IPS DF 6.9 (cell line): ENCODE measurements around the gene TOE1.
"Not testable (repeated sequence)": the region's sequence is repeated elsewhere in the genome, so short reads cannot be mapped to it uniquely, and the experiment has no call there.

Source experiments
- DNase-seq: peaks from one replicate; pipeline ENCODE4 v3.0.0-alpha.2; 2013; ENCODE audit warnings: low read depth, low spot score
- H3K27ac ChIP-seq: one replicate; pipeline ENCODE4 v1.5.1; 2013; ENCODE audit warnings: low read length, control low read depth
- H3K27me3 ChIP-seq: 2 replicates; pipeline ENCODE4 v1.6.1; 2013; ENCODE audit warnings: mild to moderate bottlenecking, low read length; ENCODE audit not compliant: control insufficient read depth, insufficient read depth
- H3K36me3 ChIP-seq: 2 replicates; pipeline ENCODE4 v1.6.1; 2013; ENCODE audit warnings: low read length; ENCODE audit not compliant: control insufficient read depth, insufficient read depth
- H3K4me1 ChIP-seq: 2 replicates; pipeline ENCODE4 v1.6.1; 2013; ENCODE audit warnings: low read length; ENCODE audit not compliant: control insufficient read depth, insufficient read depth
- H3K4me3 ChIP-seq: 2 replicates; pipeline ENCODE4 v1.5.1; 2013; ENCODE audit warnings: mild to moderate bottlenecking, low read length
- H3K9me3 ChIP-seq: 2 replicates; pipeline ENCODE4 v1.6.1; 2013; ENCODE audit warnings: low read length, inconsistent platforms; ENCODE audit not compliant: control insufficient read depth, insufficient read depth
- WGBS: extraction: QIAGEN DNeasy Blood & Tissue Kit; methylation state at CpG from one replicate; pipeline ENCODE4 v1.1.7; 2013; ENCODE audit warnings: mixed read lengths, missing lambda C conversion rate; ENCODE audit not compliant: insufficient read length, insufficient coverage; 5-methylcytosine and 5-hydroxymethylcytosine counted together

The TOE1 gene

DNA sequence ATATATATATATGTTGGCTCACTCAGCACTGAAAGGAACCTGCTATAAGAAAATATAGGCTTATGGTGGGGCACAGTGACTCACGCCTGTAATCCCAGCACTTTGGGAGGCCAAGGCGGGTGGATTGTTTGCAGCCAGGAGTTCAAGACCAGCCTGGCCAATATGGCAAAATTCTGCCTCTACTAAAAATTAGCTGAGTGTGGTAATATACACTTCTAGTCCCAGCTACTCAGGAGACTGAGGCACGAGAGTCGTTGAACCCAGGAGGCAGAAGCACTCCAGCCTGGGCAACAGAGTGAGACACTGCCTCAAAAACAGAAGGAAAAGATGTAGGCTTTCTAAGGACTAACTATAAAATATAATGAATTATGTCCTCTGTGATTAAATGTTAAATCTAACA is 14.9 kb downstream of the TOE1 start:
- Histone ChIP-seq H3K4me3 (no peak overlapping the region), H3K27me3 (no peaks in the 10 kb centered on the region), H3K4me1 (no peaks in the 10 kb centered on the region), H3K9me3 (no peaks in the 10 kb centered on the region), H3K27ac (no peak overlapping the region), H3K36me3 (no peaks in the 10 kb centered on the region)
- DNase-seq: no peak
- no CpG with 5 or more reads among the region's 4 CpGs for WGBS

DNA sequence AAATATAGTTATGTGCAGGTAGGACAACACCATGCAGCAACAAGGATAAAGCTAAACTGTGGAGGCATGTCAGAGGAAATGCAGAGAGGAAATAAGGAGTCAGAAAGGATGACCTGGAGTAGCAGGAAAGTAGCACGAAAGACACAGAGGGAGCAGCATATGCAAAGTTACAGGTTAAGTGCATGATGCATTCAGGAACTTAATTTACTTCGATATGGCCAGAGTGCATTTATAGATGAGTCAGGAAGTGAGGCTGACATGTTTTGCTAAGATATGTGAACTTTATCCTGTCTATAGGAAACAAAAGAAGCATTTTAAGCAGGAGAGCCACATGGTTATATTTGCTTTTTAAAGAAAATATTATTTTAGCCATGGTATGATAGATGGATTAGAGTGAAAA is 15.7 kb downstream of the TOE1 start:
- no peaks in the 10 kb centered on the region for H3K27me3 ChIP-seq
- DNase-seq: no peak

GRCh38 chr1:45356186-45356585 is 16.2 kb downstream of the TOE1 start:
- WGBS: no CpG with 5 or more reads among the region's 4 CpGs
- DNase-seq: no peak
- Histone ChIP-seq H3K4me1 (no peaks in the 10 kb centered on the region), H3K9me3 (no peaks in the 10 kb centered on the region), H3K36me3 (no peaks in the 10 kb centered on the region), H3K4me3 (no peak overlapping the region), H3K27me3 (no peaks in the 10 kb centered on the region), H3K27ac (no peak overlapping the region)

More for the DNA sequence above, 15.7 kb downstream of the TOE1 start:
- no CpG with 5 or more reads among the region's 2 CpGs for WGBS
- no peaks in the 10 kb centered on the region for H3K4me1 ChIP-seq
- no peak overlapping the region for H3K4me3 ChIP-seq
- H3K9me3 ChIP-seq: no peaks in the 10 kb centered on the region
- H3K36me3 ChIP-seq: no peaks in the 10 kb centered on the region
- no peak overlapping the region for H3K27ac ChIP-seq

DNA sequence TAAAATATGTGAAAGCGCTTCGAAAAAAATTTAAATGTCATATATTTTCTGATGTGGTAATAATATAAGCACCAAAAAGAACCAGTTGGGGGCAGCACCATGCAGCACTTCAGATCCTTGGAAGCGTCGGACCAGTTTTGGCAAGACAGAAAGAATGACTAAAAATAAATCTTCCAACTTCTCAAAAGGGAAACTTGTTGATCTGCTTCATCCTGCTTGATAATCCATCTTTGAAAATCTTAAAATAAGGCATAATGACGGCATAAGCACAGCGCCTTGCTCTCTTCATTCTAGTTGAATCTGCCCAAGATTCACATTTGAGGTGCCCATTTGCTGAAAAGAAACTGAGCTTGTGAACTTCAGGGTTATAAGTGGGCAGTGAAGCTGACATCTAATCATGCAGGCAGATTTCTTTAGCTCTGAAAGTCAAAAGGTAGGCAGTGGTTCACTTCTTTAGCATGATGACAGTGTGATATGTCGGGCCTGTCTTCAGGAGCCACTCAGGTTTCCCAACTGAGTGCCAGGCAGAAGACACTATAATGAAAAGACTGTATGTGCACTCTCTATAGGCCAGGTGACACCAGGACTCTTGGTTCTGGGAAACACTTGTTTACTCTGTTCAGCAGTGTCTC is 20.0 kb downstream of the TOE1 start:
- Histone ChIP-seq H3K27ac (no peak overlapping the region), H3K9me3 (no peaks in the 10 kb centered on the region), H3K4me3 (no peak overlapping the region), H3K4me1 (no peaks in the 10 kb centered on the region), H3K36me3 (no peaks in the 10 kb centered on the region), H3K27me3 (no peaks in the 10 kb centered on the region)
- DNase-seq: no peak
- WGBS: no CpG with 5 or more reads among the region's 7 CpGs

DNA sequence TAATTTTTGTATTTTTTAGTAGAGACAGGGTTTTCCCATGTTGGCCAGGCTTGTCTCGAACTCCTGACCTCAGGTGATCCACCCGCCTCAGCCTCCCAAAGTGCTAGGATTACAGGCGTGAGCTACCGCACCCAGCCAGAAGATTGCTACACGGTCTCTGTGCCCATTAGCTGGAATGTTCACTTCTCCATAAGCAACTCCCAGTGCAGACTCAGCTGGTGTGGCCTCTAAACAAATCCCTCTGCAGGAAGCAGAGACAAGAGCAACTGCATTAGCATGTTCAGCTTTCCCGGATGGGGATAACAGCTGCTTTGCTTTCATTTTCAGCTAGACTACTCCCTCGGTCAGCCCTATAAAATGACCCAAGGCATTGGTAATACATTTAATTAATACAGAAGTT is 21.0 kb downstream of the TOE1 start:
- H3K27me3 ChIP-seq, H3K36me3 ChIP-seq, H3K4me1 ChIP-seq, H3K4me3 ChIP-seq, H3K9me3 ChIP-seq, H3K27ac ChIP-seq, DNase-seq: not testable (repeated sequence)
- no CpG with 5 or more reads among the region's 7 CpGs for WGBS

- no peaks in the 10 kb centered on the region for H3K9me3 ChIP-seq
- WGBS: no CpG with 5 or more reads among the region's 2 CpGs
- H3K27me3 ChIP-seq: no peaks in the 10 kb centered on the region
- no peak overlapping the region for H3K4me3 ChIP-seq
- no peak overlapping the region for H3K27ac ChIP-seq
- H3K4me1 ChIP-seq: no peaks in the 10 kb centered on the region
- no peaks in the 10 kb centered on the region for H3K36me3 ChIP-seq
- DNase-seq: no peak
Measured at GRCh38 chr1:45364294-45364693, 24.3 kb downstream of the TOE1 start.

GRCh38 chr1:45365051-45365450 is 25.1 kb downstream of the TOE1 start:
- H3K27me3 ChIP-seq: no peaks in the 10 kb centered on the region
- H3K36me3 ChIP-seq: no peaks in the 10 kb centered on the region
- no peaks in the 10 kb centered on the region for H3K9me3 ChIP-seq
- H3K4me1 ChIP-seq: no peaks in the 10 kb centered on the region
- H3K27ac ChIP-seq: no peak overlapping the region
- no peak for DNase-seq
- H3K4me3 ChIP-seq: no peak overlapping the region
- no CpG with 5 or more reads among the region's 6 CpGs for WGBS

DNA sequence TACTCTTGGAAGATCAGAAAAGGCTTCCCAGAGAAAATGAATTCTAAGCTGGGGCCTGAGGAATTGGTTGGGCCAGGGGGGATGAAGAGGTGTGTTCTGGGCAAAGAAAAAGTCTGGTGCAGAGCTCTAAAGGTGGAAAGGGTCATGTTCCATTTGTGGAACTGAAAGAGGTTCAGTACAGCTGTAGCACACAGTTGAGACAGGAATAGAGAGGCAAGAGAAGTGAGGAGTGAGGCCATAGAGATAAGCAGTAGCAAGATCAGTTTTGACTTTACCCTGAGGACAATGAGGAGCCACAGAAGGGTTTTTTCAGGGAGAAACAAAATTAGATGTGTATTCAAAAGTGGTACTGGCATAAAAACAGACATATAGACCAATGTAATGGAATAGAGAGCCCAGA is 30.6 kb downstream of the TOE1 start:
- DNase-seq: no peak
- H3K36me3 ChIP-seq: no peaks in the 10 kb centered on the region
- H3K9me3 ChIP-seq: no peaks in the 10 kb centered on the region
- no peaks in the 10 kb centered on the region for H3K4me1 ChIP-seq
- no peak overlapping the region for H3K27ac ChIP-seq
- no peak overlapping the region for H3K4me3 ChIP-seq
- H3K27me3 ChIP-seq: no peaks in the 10 kb centered on the region

- Histone ChIP-seq H3K4me1 (no peaks in the 10 kb centered on the region), H3K27me3 (no peaks in the 10 kb centered on the region), H3K27ac (no peak overlapping the region), H3K4me3 (no peak overlapping the region), H3K36me3 (no peaks in the 10 kb centered on the region), H3K9me3 (no peaks in the 10 kb centered on the region)
- no peak for DNase-seq
Measured at GRCh38 chr1:45373573-45373972, 33.6 kb downstream of the TOE1 start.

GRCh38 chr1:45375104-45376090 is 35.4 kb downstream of the TOE1 start:
- no peak overlapping the region for H3K27ac ChIP-seq
- WGBS: no CpG with 5 or more reads among the region's 3 CpGs
- no peak for DNase-seq
- no peaks in the 10 kb centered on the region for H3K4me1 ChIP-seq
- H3K36me3 ChIP-seq: no peaks in the 10 kb centered on the region
- no peak overlapping the region for H3K4me3 ChIP-seq
- no peaks in the 10 kb centered on the region for H3K9me3 ChIP-seq
- no peaks in the 10 kb centered on the region for H3K27me3 ChIP-seq

GRCh38 chr1:45378184-45378583 is 38.2 kb downstream of the TOE1 start:
- no peaks in the 10 kb centered on the region for H3K27me3 ChIP-seq
- H3K36me3 ChIP-seq: no peaks in the 10 kb centered on the region
- DNase-seq: no peak
- no peaks in the 10 kb centered on the region for H3K9me3 ChIP-seq
- H3K4me1 ChIP-seq: no peaks in the 10 kb centered on the region
- no peak overlapping the region for H3K4me3 ChIP-seq
- no peak overlapping the region for H3K27ac ChIP-seq
